Ascending aorta (tissue), 2 donors: Measurements from ENCODE around the gene SLC12A3. TPM values are rescaled to one million over a fixed set of nuclear protein-coding genes. Genes with fewer than 3 reads are reported as not detected.

Experiments used
- DNase-seq, 2 donors: peaks; one replicate each; pipeline ENCODE4 v3.0.0-alpha.2; 2019; ENCODE audit warnings: low spot score in 2 of 2
- H3K27ac ChIP-seq, 2 donors: fragments of 200-600 bp; sonication (generic); one replicate each; pipeline ENCODE4 v1.5.1; 2016 to 2017; ENCODE audit warnings: mild to moderate bottlenecking in 1 of 2
- H3K27me3 ChIP-seq: fragments of 200-600 bp; sonication (generic); one replicate; pipeline ENCODE4 v1.5.1; 2017
- H3K36me3 ChIP-seq, 2 donors: fragments of 200-600 bp; sonication (generic); one replicate each; pipeline ENCODE4 v1.5.1; 2016
- H3K4me1 ChIP-seq, 2 donors: fragments of 200-600 bp; sonication (generic); one replicate each; pipeline ENCODE4 v1.5.1; 2016 to 2017; ENCODE audit warnings: mild to moderate bottlenecking in 1 of 2
- H3K4me3 ChIP-seq, 2 donors: fragments of 200-600 bp; sonication (generic); one replicate each; pipeline ENCODE4 v1.5.1; 2016 to 2017; ENCODE audit warnings: mild to moderate bottlenecking in 1 of 2
- H3K9me3 ChIP-seq, 2 donors: fragments of 200-600 bp; sonication (generic); one replicate each; pipeline ENCODE4 v1.5.1; 2016
- CTCF ChIP-seq, 3 experiments: fragments of 200-600 bp in 2 of 3; fragments of 450-650 bp in 1 of 3; sonication (generic) in 2 of 3; IDR thresholded peaks; one replicate each; pipeline ENCODE4 v1.5.1; 2016 to 2019; ENCODE audit warnings: antibody characterized with exemption in 3 of 3, mild to moderate bottlenecking in 1 of 3, moderate library complexity in 1 of 3
- intact Hi-C: fragments of 100-400 bp; cut with DNase I; formaldehyde crosslinking; loops from one replicate; pipeline ENCODE4 v1.15.1; 2023
- total RNA-seq: library from RNA; depleted of rRNA; stranded (reverse); fragments of >200 nt; gene quantifications from one replicate; pipeline ENCODE4 v1.1.0, GENCODE V29; 2016

SLC12A3 gene
- total RNA-seq, 1 donor from 2014 or later, result not detected

GRCh38 chr16:56841659-56842058 lies 23.3 kb upstream of the SLC12A3 start:
- Histone ChIP-seq H3K27me3 (no peaks in the 10 kb centered on the region), H3K9me3 (no peaks in the 10 kb centered on the region), H3K36me3 (peaks cover 41 to 70% of the 10 kb centered on the region in 2 donors), H3K27ac (no peak overlapping the region), H3K4me1 (no peaks in the 10 kb centered on the region), H3K4me3 (no peak overlapping the region)
- intact Hi-C loops, result no loop called here
- no peak for DNase-seq
- TF ChIP-seq CTCF (IDR thresholded peaks at IDR 0.05), result no peak

DNA sequence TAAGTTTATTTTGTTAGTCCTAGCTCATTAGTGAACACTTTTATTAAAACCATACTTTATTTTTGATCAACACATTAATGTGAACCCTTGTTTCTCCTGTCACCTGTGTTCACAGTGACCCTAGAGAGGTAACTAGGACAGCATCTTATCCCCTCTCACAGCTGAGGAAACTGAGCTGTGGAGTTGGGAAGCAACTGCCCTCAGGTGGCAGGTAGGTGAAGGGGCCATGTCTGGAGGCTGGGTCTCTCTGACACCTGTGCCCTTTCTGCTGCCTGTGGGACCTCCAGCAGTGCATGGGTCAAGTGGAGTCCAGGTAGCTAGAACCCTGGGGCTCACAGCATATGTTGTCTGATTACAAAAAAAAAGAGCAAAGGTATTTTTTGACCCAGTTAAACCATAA lies 22.9 kb upstream of the SLC12A3 start:
- intact Hi-C loops, result no loop called here
- H3K4me3 ChIP-seq, result no peak overlapping the region
- no peak for DNase-seq
- no peaks in the 10 kb centered on the region for H3K4me1 ChIP-seq
- no peaks in the 10 kb centered on the region for H3K9me3 ChIP-seq
- H3K27me3 ChIP-seq, result no peaks in the 10 kb centered on the region
- no peak for TF ChIP-seq CTCF (IDR thresholded peaks at IDR 0.05)
- peaks cover 38 to 67% of the 10 kb centered on the region in 2 donors for H3K36me3 ChIP-seq
- no peak overlapping the region for H3K27ac ChIP-seq

DNA sequence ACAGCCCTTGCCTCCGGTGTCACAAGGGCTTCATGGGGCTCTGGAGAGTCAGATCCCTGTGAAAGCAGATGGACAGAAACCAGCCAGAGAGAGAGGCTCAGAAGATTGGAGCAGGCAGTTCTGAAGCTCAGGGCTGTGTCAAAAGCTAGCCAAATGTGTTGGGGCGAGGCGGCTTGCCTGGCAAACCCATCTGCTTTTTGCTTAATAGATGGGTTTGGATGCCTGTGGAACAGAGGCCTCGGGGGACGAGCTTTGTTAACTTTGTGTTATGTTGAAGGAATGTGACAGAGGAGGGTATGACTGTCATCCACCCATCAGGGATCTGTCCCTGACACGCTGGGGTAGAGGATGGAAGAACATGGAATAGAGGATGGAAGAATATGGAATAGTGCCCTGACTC lies 21.0 kb upstream of the SLC12A3 start:
- Histone ChIP-seq H3K27me3 (no peaks in the 10 kb centered on the region), H3K4me1 (peaks cover 3 to 5% of the 10 kb centered on the region in 2 donors), H3K4me3 (no peak overlapping the region), H3K36me3 (peaks cover 26 to 50% of the 10 kb centered on the region in 2 donors), H3K9me3 (no peaks in the 10 kb centered on the region), H3K27ac (no peak overlapping the region)
- intact Hi-C loops, result no loop called here
- TF ChIP-seq CTCF (IDR thresholded peaks at IDR 0.05), result no peak
- no peak for DNase-seq

GRCh38 chr16:56847173-56847910 lies 17.7 kb upstream of the SLC12A3 start:
- Histone ChIP-seq H3K27me3 (no peaks in the 10 kb centered on the region), H3K36me3 (peaks cover 20 to 30% of the 10 kb centered on the region in 2 donors), H3K4me3 (no peak overlapping the region), H3K4me1 (peaks cover 3 to 10% of the 10 kb centered on the region in 2 donors), H3K9me3 (no peaks in the 10 kb centered on the region), H3K27ac (peak overlapping the region; percentile 56 to 57)
- peak in 1 of 2 donors; percentile 54 for DNase-seq
- no peak for TF ChIP-seq CTCF (IDR thresholded peaks at IDR 0.05)
- intact Hi-C loops, result no loop called here

- Histone ChIP-seq H3K4me3 (no peak overlapping the region), H3K27ac (peak overlapping the region; percentile 56 to 57), H3K9me3 (no peaks in the 10 kb centered on the region), H3K4me1 (peaks cover 3 to 10% of the 10 kb centered on the region in 2 donors), H3K36me3 (peaks cover 11 to 20% of the 10 kb centered on the region in 2 donors), H3K27me3 (no peaks in the 10 kb centered on the region)
- no peak for TF ChIP-seq CTCF (IDR thresholded peaks at IDR 0.05)
- intact Hi-C loops, result no loop called here
- DNase-seq, result peak in 1 of 2 donors; percentile 74
Observed at GRCh38 chr16:56848029-56848936, 16.7 kb upstream of the SLC12A3 start.
